NCI-H128 (cell line): ENCODE data around the gene SPPL2A.
"Not testable (repeated sequence)": the region's sequence is repeated elsewhere in the genome, so short reads cannot be mapped to it uniquely, and the experiment has no call there.

Experiments
- DNase-seq: peaks from one replicate; lab custom pipeline; 2025; ENCODE audit not compliant: unreplicated experiment; lab: John Stamatoyannopoulos, UW

The SPPL2A gene

GRCh38 chr15:50767332-50767861, 1.9 kb upstream of the SPPL2A start:
- no peak for DNase-seq

- no peak for DNase-seq
These were observed 878 bp downstream of the SPPL2A start for GRCh38 chr15:50764461-50765194.

- DNase-seq = no peak
These were observed 6.7 kb downstream of the SPPL2A start for GRCh38 chr15:50758712-50759205.

GRCh38 chr15:50753463-50753862, 12.0 kb downstream of the SPPL2A start:
- no peak for DNase-seq

GRCh38 chr15:50751394-50751793, 14.1 kb downstream of the SPPL2A start:
- no peak for DNase-seq

- no peak for DNase-seq
These were observed 15.2 kb downstream of the SPPL2A start for GRCh38 chr15:50750227-50750705.

- no peak for DNase-seq
These were observed 18.0 kb downstream of the SPPL2A start for GRCh38 chr15:50747523-50747922.

- no peak for DNase-seq
These were observed 20.9 kb downstream of the SPPL2A start for GRCh38 chr15:50744601-50745000.

GRCh38 chr15:50740955-50741354, 24.6 kb downstream of the SPPL2A start:
- no peak for DNase-seq

GRCh38 chr15:50736823-50737222, 28.7 kb downstream of the SPPL2A start:
- DNase-seq = no peak

GRCh38 chr15:50735156-50735555, 30.4 kb downstream of the SPPL2A start:
- DNase-seq = no peak

- DNase-seq = no peak
These were observed 39.2 kb downstream of the SPPL2A start for GRCh38 chr15:50726315-50726714.

GRCh38 chr15:50718700-50719125, 46.8 kb downstream of the SPPL2A start:
- DNase-seq = no peak

GRCh38 chr15:50712018-50712417, 53.5 kb downstream of the SPPL2A start:
- DNase-seq = no peak

- no peak for DNase-seq
These were observed 54.9 kb downstream of the SPPL2A start for GRCh38 chr15:50710585-50710984.

- no peak for DNase-seq
These were observed 57.6 kb downstream of the SPPL2A start for GRCh38 chr15:50707878-50708427.

GRCh38 chr15:50702762-50703334, 62.7 kb downstream of the SPPL2A start:
- DNase-seq = no peak

- DNase-seq = no peak
These were observed 67.4 kb downstream of the SPPL2A start for GRCh38 chr15:50698101-50698500.

GRCh38 chr15:50697109-50697797, 68.3 kb downstream of the SPPL2A start:
- no peak for DNase-seq

- DNase-seq = not testable (repeated sequence)
These were observed 70.8 kb downstream of the SPPL2A start for GRCh38 chr15:50694634-50695165.

- no peak for DNase-seq
These were observed 78.1 kb downstream of the SPPL2A start for GRCh38 chr15:50687302-50687902.
